Umbilical cord (tissue), 2 donors: Measurements from ENCODE around the gene NCOA5. TPM values are rescaled to one million over a fixed set of nuclear protein-coding genes. Genes with fewer than 3 reads are reported as not detected.

Experiments used
- DNase-seq: peaks from one replicate; pipeline ENCODE4 v3.0.0-alpha.2; 2015; ENCODE audit warnings: low spot score
- total RNA-seq: library from RNA; depleted of rRNA; stranded (reverse); fragments of >200 nt; gene quantifications from one replicate; pipeline ENCODE4 v1.2.3, GENCODE V29; 2014; ENCODE audit warnings: low replicate concordance; ENCODE audit not compliant: insufficient read depth

NCOA5 gene
- total RNA-seq, 1 donor from 2014 or later: 3.4 TPM

GRCh38 chr20:46043556-46043955, 46.2 kb downstream of the NCOA5 start:
- no peak for DNase-seq

DNA sequence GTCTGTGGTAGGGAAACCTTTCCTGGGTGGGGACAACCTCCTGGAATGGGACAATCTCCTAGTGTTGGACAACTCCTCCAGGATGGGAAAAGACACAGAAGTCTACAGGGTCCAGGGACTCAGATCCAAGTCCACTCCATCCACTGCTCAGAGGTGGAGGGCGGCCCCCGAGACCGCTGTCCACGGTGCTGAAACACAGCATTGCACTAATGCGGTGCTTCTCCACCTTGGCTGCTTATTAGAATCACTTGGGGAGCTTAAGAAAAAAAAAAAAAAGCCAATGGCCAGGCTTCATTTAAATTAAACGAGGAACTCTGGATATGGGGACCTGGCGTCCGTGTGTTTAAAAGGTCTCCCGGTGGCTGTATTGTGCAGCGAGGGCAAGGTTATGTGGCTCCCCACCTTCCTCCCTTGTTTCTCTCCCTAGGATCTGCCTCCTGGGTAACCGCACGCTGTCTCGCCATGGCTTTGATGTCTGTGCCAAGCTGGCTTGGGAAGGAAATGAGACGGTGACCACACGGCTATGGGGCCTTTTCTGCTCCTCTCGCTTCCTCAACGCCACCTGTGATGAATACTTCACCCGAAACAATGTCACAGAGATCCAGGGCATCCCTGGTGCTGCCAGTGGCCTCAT, 48.7 kb downstream of the NCOA5 start:
- peak; percentile 36 for DNase-seq

- no peak for DNase-seq
These were observed 52.7 kb downstream of the NCOA5 start for GRCh38 chr20:46037036-46037435.

DNA sequence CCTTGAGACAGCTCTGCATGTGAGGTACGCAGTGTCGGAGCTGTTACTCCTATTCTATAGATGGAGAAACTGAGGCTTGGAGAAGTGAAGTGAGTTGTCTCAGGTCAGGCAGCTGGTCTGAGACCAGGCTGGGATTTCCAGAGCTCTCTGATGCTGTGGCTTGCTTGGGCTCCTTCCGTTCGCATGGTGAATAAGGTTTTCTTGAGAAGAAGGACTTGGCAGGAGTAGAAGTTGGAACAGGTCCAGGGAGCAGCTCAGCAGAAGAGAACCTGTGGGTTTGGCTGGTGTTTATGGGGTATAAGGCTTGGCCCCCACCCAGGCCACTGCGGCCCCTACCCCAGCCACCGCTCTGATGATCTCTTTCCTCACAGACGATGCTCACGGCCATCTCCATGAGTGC, 53.4 kb downstream of the NCOA5 start:
- no peak for DNase-seq

DNA sequence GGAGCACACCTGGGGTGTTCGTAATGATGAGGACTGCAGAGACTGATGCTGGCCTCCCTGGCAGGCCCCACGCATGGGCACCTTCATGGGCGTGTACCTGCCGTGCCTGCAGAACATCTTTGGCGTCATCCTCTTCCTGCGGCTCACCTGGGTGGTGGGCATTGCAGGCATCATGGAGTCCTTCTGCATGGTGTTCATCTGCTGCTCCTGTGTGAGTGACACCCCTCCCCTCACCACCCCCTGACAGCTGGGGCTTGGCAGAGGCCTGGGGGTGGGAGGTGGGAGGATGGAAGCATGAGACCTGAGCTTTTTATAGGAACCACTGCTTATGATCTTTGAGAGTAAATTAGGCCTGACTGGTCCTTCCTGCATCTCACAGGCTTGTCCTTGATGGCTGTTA, 54.0 kb downstream of the NCOA5 start:
- DNase-seq: no peak

- no peak for DNase-seq
These were observed 54.5 kb downstream of the NCOA5 start for GRCh38 chr20:46035253-46035652.

DNA sequence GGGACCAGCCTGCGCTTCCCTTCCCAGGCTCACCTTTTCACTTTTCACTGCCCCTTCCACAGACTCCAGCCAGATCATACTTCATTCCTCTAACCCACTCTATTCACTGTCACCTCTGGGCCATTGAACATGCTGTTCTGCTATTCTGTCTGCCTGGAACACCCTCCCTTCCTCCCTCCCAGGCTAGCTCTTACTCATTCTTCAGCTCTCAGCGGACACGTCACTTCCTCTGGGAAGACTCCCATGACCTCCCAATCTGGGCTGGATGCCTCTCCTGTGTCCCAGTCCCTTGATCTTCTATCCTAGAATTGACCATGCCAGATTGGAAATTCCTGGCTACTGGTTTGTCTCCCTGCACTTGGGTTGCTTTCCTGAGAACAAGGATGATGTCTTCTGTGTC, 55.7 kb downstream of the NCOA5 start:
- no peak for DNase-seq

- DNase-seq: no peak
These were observed 58.0 kb downstream of the NCOA5 start for GRCh38 chr20:46031701-46032254.

DNA sequence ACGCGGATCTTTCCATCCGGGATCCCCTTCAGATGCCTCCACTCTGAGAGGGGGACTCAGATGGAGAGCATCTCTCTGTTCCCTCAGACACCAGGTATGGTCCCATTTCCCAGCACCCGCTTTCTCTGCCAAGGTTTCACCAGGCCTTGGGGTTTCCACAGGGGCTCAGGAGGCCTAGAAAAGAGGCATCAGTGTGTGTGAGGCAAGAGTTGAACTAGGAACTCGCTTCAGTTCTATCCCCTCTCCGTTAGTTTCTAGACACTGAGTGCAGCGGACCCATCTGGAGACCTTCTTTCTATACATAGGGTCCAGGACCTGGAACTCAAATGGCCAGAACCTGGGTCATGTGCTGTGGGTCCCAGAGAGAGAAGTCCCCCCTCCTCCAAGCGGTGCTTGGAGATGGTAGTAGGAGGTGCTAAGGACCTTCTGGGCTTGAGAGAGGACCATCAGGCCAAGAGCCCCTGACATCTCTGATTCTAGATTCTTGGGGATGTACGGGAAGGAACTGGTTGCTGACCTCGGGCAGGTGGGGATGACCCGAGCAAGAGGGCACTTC, 58.7 kb downstream of the NCOA5 start:
- no peak for DNase-seq

GRCh38 chr20:46030284-46031013, 59.3 kb downstream of the NCOA5 start:
- DNase-seq: no peak

DNA sequence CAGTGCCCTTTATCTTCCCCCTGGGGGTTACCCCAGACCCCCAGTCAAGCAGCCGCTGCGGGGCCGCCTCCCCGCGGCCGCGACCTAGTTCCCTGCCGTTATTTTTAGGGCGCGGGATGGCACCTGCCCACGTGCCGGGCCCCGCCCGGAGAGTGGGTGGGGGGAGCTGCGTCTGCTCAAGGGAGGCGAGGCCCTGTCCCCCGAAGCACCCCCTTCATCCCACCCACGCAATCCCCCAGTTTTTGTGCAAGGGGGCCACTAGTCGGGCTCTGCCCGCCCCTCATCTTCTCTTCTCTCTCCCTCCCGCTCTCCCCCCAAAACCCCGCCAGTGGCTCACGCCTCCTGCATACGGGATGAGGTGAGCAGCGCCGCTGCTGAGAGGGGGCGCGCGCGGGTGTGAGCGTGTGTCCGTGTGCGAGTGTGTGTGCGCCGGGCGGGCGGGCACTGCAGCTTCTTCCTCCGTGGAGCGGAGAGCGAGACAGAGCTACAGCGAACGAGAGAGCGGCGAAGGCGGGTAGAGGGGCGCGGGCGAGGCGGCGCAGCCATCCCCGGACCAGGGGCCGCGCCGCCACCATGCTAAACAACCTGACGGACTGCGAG, 60.9 kb downstream of the NCOA5 start, which contains the start of gene SLC12A5:
SLC12A5 (plus strand) TSS at position 444 of the 600 bp plus-strand sequence; CDS start at position 574, 130 bp downstream.
- DNase-seq: no peak

GRCh38 chr20:46028110-46028509, 61.7 kb downstream of the NCOA5 start:
- DNase-seq: no peak

GRCh38 chr20:46027245-46027853, 62.4 kb downstream of the NCOA5 start:
- DNase-seq: peak; percentile 46

GRCh38 chr20:46025376-46025783, 64.4 kb downstream of the NCOA5 start:
- DNase-seq: no peak

- DNase-seq: no peak
These were observed 65.8 kb downstream of the NCOA5 start for GRCh38 chr20:46023999-46024398.

GRCh38 chr20:46023148-46023484, 66.6 kb downstream of the NCOA5 start:
- no peak for DNase-seq

DNA sequence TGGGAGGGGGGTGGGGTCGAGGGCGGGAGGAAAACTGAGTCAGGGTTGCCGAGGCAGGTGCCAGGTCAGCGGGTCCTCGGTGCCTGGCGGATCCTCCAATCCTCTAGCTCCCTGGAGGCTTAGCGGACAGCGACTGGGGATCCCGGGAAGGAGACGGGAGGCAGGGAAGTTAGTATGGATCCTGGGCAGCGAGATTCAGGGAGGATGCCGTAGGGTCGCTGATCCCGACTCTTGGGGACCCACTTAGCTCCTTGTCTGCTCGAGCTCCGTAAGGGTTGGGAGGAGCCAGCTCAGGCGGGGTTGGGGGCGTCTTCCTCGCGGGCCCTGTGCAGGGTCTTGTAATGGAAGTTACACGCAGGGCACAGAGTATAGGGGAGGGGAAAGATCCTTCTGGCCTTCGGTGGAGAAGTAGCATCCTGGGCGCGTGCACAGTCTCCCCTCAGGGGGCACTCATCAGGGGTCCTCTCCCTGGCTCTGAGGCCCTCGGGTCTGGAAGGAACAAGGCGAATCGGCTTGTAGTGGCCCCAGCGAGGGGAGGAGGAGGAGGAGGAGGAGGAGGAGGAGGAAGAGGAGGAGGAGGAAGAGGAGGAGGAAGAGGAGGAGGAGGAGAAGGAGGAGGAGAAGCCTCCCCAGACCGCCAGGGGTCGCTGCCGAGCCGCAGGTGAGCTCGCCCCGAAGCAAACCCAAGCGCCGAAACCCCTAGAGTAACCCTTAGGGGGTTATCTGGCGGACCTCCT, 67.2 kb downstream of the NCOA5 start:
- DNase-seq: no peak

- DNase-seq: no peak
These were observed 68.1 kb downstream of the NCOA5 start for GRCh38 chr20:46021361-46022359.

DNA sequence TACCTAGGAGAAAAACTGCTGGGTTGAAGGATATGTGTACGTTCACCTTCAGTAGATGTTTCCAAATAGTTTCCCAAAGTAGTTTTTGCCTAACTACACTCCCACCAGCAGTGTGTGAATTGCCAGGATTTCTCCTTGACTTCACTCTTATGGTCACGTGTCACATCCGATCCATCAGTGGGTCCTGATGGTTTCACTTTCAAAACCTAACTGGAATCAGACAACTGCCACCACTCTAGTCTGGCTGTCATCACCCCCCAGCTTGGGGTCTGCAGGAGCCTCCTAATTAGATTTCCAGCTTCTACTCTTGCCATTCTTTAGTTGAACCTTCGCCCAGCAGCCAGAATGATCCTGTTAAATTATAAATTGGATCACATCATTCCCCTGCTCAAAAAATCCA, 69.2 kb downstream of the NCOA5 start:
- no peak for DNase-seq

GRCh38 chr20:46018611-46019010, 71.2 kb downstream of the NCOA5 start:
- no peak for DNase-seq
